ENCODE data around the gene AKT3.

AKT3 gene

GRCh38 chr1:243503155-243503554 is 346.9 kb downstream of the AKT3 start:
- DNase-seq, result no peak

GRCh38 chr1:243501002-243501401 is 349.0 kb downstream of the AKT3 start:
- DNase-seq, result no peak

GRCh38 chr1:243500512-243500911 is 349.5 kb downstream of the AKT3 start:
- peak; percentile 94 for DNase-seq

- no peak for DNase-seq
Observed at GRCh38 chr1:243499711-243500110, 350.3 kb downstream of the AKT3 start.

GRCh38 chr1:243499248-243499647 is 350.8 kb downstream of the AKT3 start:
- DNase-seq, result no peak

GRCh38 chr1:243497939-243498681 is 351.9 kb downstream of the AKT3 start:
- DNase-seq, result no peak

- DNase-seq, result no peak
Observed at GRCh38 chr1:243496806-243497205, 353.2 kb downstream of the AKT3 start.

- peak; percentile 100 for DNase-seq
Observed at GRCh38 chr1:243496187-243496646, 353.8 kb downstream of the AKT3 start.

GRCh38 chr1:243495442-243496186 is 354.4 kb downstream of the AKT3 start:
- DNase-seq, result peak; percentile 100

GRCh38 chr1:243494741-243495431 is 355.2 kb downstream of the AKT3 start:
- DNase-seq, result peak; percentile 99

- DNase-seq, result peak; percentile 100
Observed at GRCh38 chr1:243493156-243494129, 356.6 kb downstream of the AKT3 start.

- DNase-seq, result peak; percentile 100
Observed at GRCh38 chr1:243490748-243491686, 359.0 kb downstream of the AKT3 start.

GRCh38 chr1:243489681-243490546 is 360.1 kb downstream of the AKT3 start:
- peak; percentile 100 for DNase-seq

GRCh38 chr1:243489158-243489527 is 360.9 kb downstream of the AKT3 start:
- no peak for DNase-seq

GRCh38 chr1:243488459-243489157 is 361.4 kb downstream of the AKT3 start:
- peak; percentile 100 for DNase-seq

GRCh38 chr1:243487649-243488227 is 362.3 kb downstream of the AKT3 start:
- no peak for DNase-seq

- no peak for DNase-seq
Observed at GRCh38 chr1:243487036-243487648, 362.9 kb downstream of the AKT3 start.

- DNase-seq, result no peak
Observed at GRCh38 chr1:243483952-243484351, 366.1 kb downstream of the AKT3 start.
